ENCODE measurements around the gene PRKAG2.

PRKAG2 gene

DNA sequence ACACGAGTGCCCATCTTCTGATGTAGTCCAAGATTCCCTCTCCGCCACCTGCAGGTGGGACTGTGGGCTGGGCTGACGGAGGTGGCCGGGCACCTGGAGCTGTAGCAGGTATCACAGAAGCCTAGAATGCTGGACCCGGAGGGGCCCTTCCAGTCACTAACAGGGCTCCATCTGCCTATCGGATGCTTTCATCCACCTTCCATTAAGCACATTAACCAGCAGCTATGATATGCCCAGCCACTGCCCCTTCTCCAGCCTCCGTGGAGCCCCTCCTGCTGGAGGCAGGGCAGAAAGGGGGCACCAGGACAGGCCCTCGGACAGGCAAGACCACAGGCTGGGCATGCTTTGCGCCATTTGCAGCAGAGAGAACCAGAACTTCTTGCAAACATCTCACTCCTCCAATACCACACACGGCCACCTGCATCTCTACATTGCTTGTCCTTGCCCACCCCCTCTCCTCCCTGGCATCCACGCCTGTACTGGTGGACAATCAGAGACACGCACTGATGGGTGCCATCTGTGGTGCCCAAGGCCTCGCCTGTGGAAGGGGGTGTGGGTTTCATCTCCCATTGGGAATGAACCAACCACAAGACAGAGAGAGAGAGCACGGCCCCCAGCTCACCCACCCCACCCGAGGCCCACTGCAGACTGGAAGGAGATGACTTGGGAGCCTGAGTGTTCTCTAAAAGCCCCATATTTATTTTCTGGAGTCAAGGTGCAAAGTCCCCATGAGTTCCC lies 16.8 kb downstream of the PRKAG2 start:
- Histone ChIP-seq H3K9ac (ENCODE audit: low read depth in 1 of 2, low read length in 2 of 2) (no peak overlapping the region), H3K9me3 (ENCODE audit: control insufficient read depth in 1 of 2, low read length in 2 of 2) (no peaks in the 10 kb centered on the region), H3K4me3 (ENCODE audit: low read depth in 1 of 2, low read length in 2 of 2) (no peak overlapping the region), H3K27ac (ENCODE audit: low read depth, low read length) (no peak overlapping the region), H3K4me1 (ENCODE audit: control insufficient read depth in 1 of 2, insufficient read depth in 2 of 2, low read length in 2 of 2) (peaks cover 9 to 10% of the 10 kb centered on the region in 2 donors), H3K27me3 (ENCODE audit: control insufficient read depth in 1 of 2, insufficient read depth in 2 of 2, low read length in 2 of 2) (no peaks in the 10 kb centered on the region), H3K36me3 (ENCODE audit: control insufficient read depth in 1 of 2, insufficient read depth in 2 of 2, low read length in 2 of 2) (peaks cover 0 to 6% of the 10 kb centered on the region in 2 donors)

DNA sequence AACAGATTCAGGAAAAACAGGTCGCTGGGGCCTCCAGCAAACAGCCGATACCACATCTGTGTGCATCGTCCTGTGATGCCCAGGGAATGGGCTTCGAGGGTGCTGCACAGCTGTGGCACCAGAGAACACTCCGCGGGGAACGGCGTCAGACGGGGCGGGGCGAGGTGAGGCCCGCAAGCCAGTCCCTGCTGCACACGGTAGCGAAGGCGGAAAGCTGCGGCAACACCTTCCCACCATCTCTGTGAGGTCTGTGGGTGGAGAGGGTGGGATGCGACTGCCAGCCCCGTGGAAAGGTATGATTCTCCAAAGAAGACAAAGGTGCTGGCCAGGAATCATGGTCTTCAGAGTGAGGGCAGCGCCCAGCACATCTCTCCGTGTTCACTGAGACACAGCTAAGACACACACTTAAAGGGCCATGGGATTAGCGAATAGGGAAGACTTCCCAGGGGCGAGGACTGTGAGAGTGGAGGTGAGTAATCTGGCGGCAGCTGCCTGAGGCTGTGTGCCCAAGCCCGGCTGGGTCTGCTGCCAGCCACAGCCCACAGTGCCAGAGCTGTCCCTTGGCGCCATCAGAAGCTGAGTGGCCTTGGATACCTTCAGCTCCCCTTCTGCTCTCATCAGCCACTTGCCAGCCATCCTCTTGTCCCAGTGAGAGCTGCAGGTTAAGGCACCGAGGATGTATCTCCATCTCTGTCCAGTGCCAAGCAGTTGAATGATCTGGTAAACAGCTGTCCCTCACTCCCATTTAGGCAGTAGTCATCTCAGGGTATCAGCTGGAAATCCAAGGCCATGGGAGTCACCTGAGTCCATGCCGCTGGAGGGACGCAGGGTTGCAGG lies 17.6 kb downstream of the PRKAG2 start:
- Histone ChIP-seq H3K27me3 (ENCODE audit: control insufficient read depth in 1 of 2, insufficient read depth in 2 of 2, low read length in 2 of 2) (no peaks in the 10 kb centered on the region), H3K27ac (ENCODE audit: low read depth, low read length) (no peak overlapping the region), H3K4me1 (ENCODE audit: control insufficient read depth in 1 of 2, insufficient read depth in 2 of 2, low read length in 2 of 2) (peaks cover 9 to 10% of the 10 kb centered on the region in 2 donors), H3K9ac (ENCODE audit: low read depth in 1 of 2, low read length in 2 of 2) (no peak overlapping the region), H3K9me3 (ENCODE audit: control insufficient read depth in 1 of 2, low read length in 2 of 2) (no peaks in the 10 kb centered on the region), H3K36me3 (ENCODE audit: control insufficient read depth in 1 of 2, insufficient read depth in 2 of 2, low read length in 2 of 2) (peaks cover 0 to 6% of the 10 kb centered on the region in 2 donors), H3K4me3 (ENCODE audit: low read depth in 1 of 2, low read length in 2 of 2) (no peak overlapping the region)

- Histone ChIP-seq H3K9ac (ENCODE audit: low read depth in 1 of 2, low read length in 2 of 2) (no peak overlapping the region), H3K27me3 (ENCODE audit: control insufficient read depth in 1 of 2, insufficient read depth in 2 of 2, low read length in 2 of 2) (no peaks in the 10 kb centered on the region), H3K4me3 (ENCODE audit: low read depth in 1 of 2, low read length in 2 of 2) (no peak overlapping the region), H3K4me1 (ENCODE audit: control insufficient read depth in 1 of 2, insufficient read depth in 2 of 2, low read length in 2 of 2) (peaks cover 7 to 9% of the 10 kb centered on the region in 2 donors), H3K36me3 (ENCODE audit: control insufficient read depth in 1 of 2, insufficient read depth in 2 of 2, low read length in 2 of 2) (peaks cover 0 to 6% of the 10 kb centered on the region in 2 donors), H3K27ac (ENCODE audit: low read depth, low read length) (no peak overlapping the region), H3K9me3 (ENCODE audit: control insufficient read depth in 1 of 2, low read length in 2 of 2) (no peaks in the 10 kb centered on the region)
Measured at GRCh38 chr7:151858456-151858855, 18.5 kb downstream of the PRKAG2 start.

GRCh38 chr7:151857866-151858450 lies 19.0 kb downstream of the PRKAG2 start:
- Histone ChIP-seq H3K9me3 (ENCODE audit: control insufficient read depth in 1 of 2, low read length in 2 of 2) (no peaks in the 10 kb centered on the region), H3K4me3 (ENCODE audit: low read depth in 1 of 2, low read length in 2 of 2) (no peak overlapping the region), H3K9ac (ENCODE audit: low read depth in 1 of 2, low read length in 2 of 2) (no peak overlapping the region), H3K4me1 (ENCODE audit: control insufficient read depth in 1 of 2, insufficient read depth in 2 of 2, low read length in 2 of 2) (peaks cover 7 to 9% of the 10 kb centered on the region in 2 donors), H3K27me3 (ENCODE audit: control insufficient read depth in 1 of 2, insufficient read depth in 2 of 2, low read length in 2 of 2) (no peaks in the 10 kb centered on the region), H3K27ac (ENCODE audit: low read depth, low read length) (no peak overlapping the region), H3K36me3 (ENCODE audit: control insufficient read depth in 1 of 2, insufficient read depth in 2 of 2, low read length in 2 of 2) (peaks cover 0 to 6% of the 10 kb centered on the region in 2 donors)

- H3K27ac ChIP-seq (ENCODE audit: low read depth, low read length) = no peak overlapping the region
Measured at GRCh38 chr7:151857412-151857811, 19.5 kb downstream of the PRKAG2 start.

GRCh38 chr7:151856516-151856915 lies 20.4 kb downstream of the PRKAG2 start:
- no peak overlapping the region for H3K9ac ChIP-seq (ENCODE audit: low read depth in 1 of 2, low read length in 2 of 2)

More at GRCh38 chr7:151857412-151857811, 19.5 kb downstream of the PRKAG2 start:
- peaks cover 0 to 6% of the 10 kb centered on the region in 2 donors for H3K36me3 ChIP-seq (ENCODE audit: control insufficient read depth in 1 of 2, insufficient read depth in 2 of 2, low read length in 2 of 2)
- no peak overlapping the region for H3K4me3 ChIP-seq (ENCODE audit: low read depth in 1 of 2, low read length in 2 of 2)
- peaks cover 7 to 9% of the 10 kb centered on the region in 2 donors for H3K4me1 ChIP-seq (ENCODE audit: control insufficient read depth in 1 of 2, insufficient read depth in 2 of 2, low read length in 2 of 2)
- H3K27me3 ChIP-seq (ENCODE audit: control insufficient read depth in 1 of 2, insufficient read depth in 2 of 2, low read length in 2 of 2) = no peaks in the 10 kb centered on the region
- no peaks in the 10 kb centered on the region for H3K9me3 ChIP-seq (ENCODE audit: control insufficient read depth in 1 of 2, low read length in 2 of 2)
- no peak overlapping the region for H3K9ac ChIP-seq (ENCODE audit: low read depth in 1 of 2, low read length in 2 of 2)

GRCh38 chr7:151856098-151856497 lies 20.8 kb downstream of the PRKAG2 start:
- H3K27me3 ChIP-seq (ENCODE audit: control insufficient read depth in 1 of 2, insufficient read depth in 2 of 2, low read length in 2 of 2) = no peaks in the 10 kb centered on the region

More at GRCh38 chr7:151856516-151856915, 20.4 kb downstream of the PRKAG2 start:
- Histone ChIP-seq H3K4me3 (ENCODE audit: low read depth in 1 of 2, low read length in 2 of 2) (no peak overlapping the region), H3K27me3 (ENCODE audit: control insufficient read depth in 1 of 2, insufficient read depth in 2 of 2, low read length in 2 of 2) (no peaks in the 10 kb centered on the region), H3K9me3 (ENCODE audit: control insufficient read depth in 1 of 2, low read length in 2 of 2) (no peaks in the 10 kb centered on the region), H3K27ac (ENCODE audit: low read depth, low read length) (no peak overlapping the region), H3K4me1 (ENCODE audit: control insufficient read depth in 1 of 2, insufficient read depth in 2 of 2, low read length in 2 of 2) (peaks cover 7 to 10% of the 10 kb centered on the region in 2 donors), H3K36me3 (ENCODE audit: control insufficient read depth in 1 of 2, insufficient read depth in 2 of 2, low read length in 2 of 2) (peaks cover 0 to 6% of the 10 kb centered on the region in 2 donors)

DNA sequence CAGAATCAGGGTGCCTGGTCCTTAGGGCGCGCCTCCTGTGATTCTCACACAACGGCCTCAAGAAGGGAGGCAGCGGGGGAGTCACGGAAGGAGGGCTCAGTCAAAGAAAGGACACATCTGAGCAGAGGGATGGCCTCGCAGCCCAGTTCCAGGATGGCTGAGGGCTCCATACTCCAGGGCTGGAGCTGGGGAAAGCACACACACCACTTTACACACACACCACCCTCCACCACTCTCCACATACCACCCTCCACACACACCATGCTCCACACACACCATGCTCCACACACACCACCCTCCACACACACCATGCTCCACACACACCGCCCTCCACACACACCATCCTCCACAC lies 22.2 kb downstream of the PRKAG2 start:
- Histone ChIP-seq H3K9ac (ENCODE audit: low read depth in 1 of 2, low read length in 2 of 2) (no peak overlapping the region), H3K27ac (ENCODE audit: low read depth, low read length) (no peak overlapping the region), H3K36me3 (ENCODE audit: control insufficient read depth in 1 of 2, insufficient read depth in 2 of 2, low read length in 2 of 2) (peaks cover 0 to 6% of the 10 kb centered on the region in 2 donors), H3K4me1 (ENCODE audit: control insufficient read depth in 1 of 2, insufficient read depth in 2 of 2, low read length in 2 of 2) (peaks cover 0 to 5% of the 10 kb centered on the region in 2 donors), H3K4me3 (ENCODE audit: low read depth in 1 of 2, low read length in 2 of 2) (no peak overlapping the region), H3K9me3 (ENCODE audit: control insufficient read depth in 1 of 2, low read length in 2 of 2) (no peaks in the 10 kb centered on the region), H3K27me3 (ENCODE audit: control insufficient read depth in 1 of 2, insufficient read depth in 2 of 2, low read length in 2 of 2) (no peaks in the 10 kb centered on the region)

More at GRCh38 chr7:151856098-151856497, 20.8 kb downstream of the PRKAG2 start:
- Histone ChIP-seq H3K9ac (ENCODE audit: low read depth in 1 of 2, low read length in 2 of 2) (no peak overlapping the region), H3K4me3 (ENCODE audit: low read depth in 1 of 2, low read length in 2 of 2) (no peak overlapping the region), H3K4me1 (ENCODE audit: control insufficient read depth in 1 of 2, insufficient read depth in 2 of 2, low read length in 2 of 2) (peaks cover 6 to 10% of the 10 kb centered on the region in 2 donors), H3K36me3 (ENCODE audit: control insufficient read depth in 1 of 2, insufficient read depth in 2 of 2, low read length in 2 of 2) (peaks cover 0 to 6% of the 10 kb centered on the region in 2 donors), H3K27ac (ENCODE audit: low read depth, low read length) (no peak overlapping the region), H3K9me3 (ENCODE audit: control insufficient read depth in 1 of 2, low read length in 2 of 2) (no peaks in the 10 kb centered on the region)

- no peak overlapping the region for H3K4me3 ChIP-seq (ENCODE audit: low read depth in 1 of 2, low read length in 2 of 2)
- H3K27me3 ChIP-seq (ENCODE audit: control insufficient read depth in 1 of 2, insufficient read depth in 2 of 2, low read length in 2 of 2) = no peaks in the 10 kb centered on the region
- peaks cover 0 to 1% of the 10 kb centered on the region in 2 donors for H3K36me3 ChIP-seq (ENCODE audit: control insufficient read depth in 1 of 2, insufficient read depth in 2 of 2, low read length in 2 of 2)
- H3K27ac ChIP-seq (ENCODE audit: low read depth, low read length) = no peak overlapping the region
- no peaks in the 10 kb centered on the region for H3K9me3 ChIP-seq (ENCODE audit: control insufficient read depth in 1 of 2, low read length in 2 of 2)
- no peak overlapping the region for H3K9ac ChIP-seq (ENCODE audit: low read depth in 1 of 2, low read length in 2 of 2)
- H3K4me1 ChIP-seq (ENCODE audit: control insufficient read depth in 1 of 2, insufficient read depth in 2 of 2, low read length in 2 of 2) = peaks cover 0 to 5% of the 10 kb centered on the region in 2 donors
Measured at GRCh38 chr7:151853896-151854719, 22.8 kb downstream of the PRKAG2 start.

All from duodenal mucosa (tissue), 2 donors.